ENCODE measurements around the gene UNC5A.

The UNC5A gene

DNA sequence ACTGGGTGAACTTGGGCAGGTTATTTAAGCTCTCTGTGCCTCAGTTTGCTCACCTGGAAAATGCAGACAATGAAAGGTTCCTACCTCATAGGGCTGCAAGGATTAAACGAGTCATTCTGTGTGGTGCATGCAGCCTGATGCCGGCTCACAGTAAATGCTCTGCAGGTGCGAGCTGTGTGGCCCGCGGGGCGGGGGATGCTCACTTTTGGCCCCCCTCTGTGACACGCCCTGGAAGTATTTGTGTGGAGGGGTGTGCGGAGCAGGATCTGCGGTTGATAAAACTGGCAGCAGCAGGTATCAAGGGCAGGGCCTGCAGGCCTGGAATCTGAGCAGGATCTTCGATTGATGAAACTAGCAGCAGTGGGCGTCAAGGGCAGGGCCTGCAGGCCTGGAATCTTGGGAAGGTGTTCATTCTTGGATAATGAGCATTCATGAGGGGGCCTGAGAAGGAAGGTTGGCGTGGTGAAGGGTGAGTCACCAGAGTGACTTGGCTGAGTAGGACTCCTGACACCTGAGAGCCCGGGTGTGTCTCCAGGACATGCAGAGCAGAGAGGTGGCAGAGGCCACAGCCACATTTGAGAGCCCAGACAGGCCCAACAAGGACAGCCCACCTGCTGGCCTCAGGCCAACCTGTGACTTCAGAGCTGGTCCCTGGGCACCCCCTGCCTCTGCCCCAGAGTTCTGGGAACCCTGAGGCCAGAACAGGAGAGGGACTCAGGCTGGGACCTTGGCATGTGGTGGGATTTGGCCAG, 11.9 kb downstream of the UNC5A start:
- no peak for DNase-seq

DNA sequence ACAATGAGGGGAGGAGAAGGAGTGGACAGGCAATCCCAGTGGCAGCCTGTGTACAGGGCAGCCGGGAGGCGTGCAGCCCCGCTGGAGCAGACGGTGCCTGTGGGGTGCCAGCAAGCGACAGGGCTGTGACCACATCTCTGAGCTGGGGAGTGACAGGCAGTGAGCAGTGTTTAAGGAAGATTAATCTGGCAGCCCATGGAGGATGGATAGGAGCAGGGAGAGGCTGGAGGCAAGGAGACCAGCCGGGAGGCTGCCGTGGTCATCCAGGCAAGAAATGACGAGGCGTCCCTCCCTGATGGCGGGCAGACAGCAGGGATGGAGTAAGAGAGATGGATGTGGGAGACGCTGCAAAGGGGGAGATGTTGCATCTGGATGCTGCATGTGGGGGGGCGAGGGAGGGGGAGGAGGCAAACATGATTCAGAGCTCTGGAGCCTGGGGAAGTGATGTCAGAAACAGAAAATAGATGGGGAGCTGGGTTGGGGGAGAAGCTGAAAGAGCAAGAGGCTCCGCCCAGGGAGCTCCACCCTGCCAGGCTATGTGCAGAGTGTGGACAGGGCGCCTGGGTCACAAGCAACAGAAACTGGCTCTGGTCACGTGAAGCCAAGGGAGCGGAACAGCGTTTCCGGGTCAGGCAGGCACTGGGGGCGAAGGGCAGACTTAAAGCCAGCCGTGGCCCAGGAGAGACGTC, 12.6 kb downstream of the UNC5A start:
- no peak for DNase-seq

DNA sequence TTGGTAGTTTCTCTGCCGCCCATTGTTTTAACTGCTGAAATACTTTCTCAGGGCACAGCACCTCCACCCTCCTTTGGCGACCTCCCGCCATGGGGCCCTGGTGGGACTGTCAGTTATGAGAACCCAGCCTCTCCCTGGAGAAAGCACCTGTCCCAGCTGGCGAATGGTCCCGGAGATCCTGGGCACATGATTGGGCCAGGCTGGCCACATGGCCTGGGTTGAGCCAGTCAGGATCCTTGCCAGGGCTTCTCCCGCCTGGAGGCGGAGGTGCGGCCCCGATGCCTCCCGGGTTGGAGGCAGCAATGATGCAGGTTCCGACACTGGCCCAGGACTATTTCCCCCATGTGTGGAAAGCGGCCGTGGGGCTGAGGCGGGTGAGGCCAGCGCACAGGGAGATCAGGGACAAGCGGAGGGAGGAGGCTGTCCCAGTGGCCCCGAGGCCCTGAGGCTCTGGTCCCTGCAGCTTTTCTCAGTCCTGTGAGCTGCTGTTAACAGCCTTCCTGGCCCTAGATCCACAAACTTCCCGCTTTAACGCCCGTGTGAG, 13.6 kb downstream of the UNC5A start:
- DNase-seq = no peak

- DNase-seq = no peak
Observed at GRCh38 chr5:176824604-176825003, 14.2 kb downstream of the UNC5A start.

DNA sequence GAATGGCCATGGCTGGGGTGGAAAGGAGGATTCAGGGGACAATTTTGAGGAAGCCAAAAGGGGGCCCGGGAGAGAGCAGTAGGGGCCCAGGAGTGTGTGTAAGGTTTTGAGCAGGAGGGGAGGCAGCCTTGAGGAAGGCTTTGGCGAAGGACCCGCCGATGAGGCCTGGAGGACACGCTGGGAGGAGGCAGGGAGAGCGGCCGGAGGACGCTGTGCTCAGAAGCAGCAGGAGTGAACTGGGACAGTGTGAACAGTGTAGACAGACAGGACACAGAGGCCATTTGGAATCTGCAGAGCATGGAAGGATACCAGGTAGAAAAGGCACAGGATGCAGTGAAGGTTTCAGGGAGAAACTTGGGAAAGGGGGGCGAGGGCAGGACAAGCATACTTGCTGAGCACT, 14.9 kb downstream of the UNC5A start:
- no peak for DNase-seq

- DNase-seq = no peak
Observed at GRCh38 chr5:176825957-176826356, 15.6 kb downstream of the UNC5A start.

DNA sequence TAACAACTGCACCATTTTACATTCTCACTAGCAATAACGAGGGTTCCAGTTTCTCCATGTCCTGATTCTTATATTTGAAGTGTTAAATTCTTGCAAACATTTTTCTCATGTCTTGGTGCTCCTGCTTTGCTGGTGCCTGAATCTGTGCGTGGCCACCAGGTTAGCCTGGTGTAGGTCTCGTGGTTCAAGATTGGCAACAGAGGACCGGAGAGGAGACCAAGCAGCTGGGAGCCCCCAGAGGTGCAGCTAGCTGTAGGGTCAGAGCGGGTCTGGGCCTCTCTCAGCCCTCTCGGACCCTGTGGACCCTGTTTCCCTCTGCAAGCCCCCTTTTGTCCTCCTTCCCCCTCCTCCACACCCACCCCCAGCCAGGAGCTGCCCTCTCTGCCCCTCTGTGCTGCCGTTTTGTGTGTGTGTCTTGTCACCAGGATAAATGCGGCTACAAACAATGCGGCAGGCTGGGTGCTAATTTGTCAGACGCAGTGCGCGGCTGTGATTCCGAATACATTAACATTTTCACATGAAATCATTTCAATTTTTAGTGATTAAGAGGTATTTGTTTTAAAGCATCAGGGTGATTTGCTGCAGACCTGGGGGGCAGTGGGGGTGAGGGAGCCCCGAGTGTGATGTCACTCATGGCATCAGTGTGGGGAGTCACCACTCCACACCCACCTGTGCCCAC, 17.5 kb downstream of the UNC5A start:
- DNase-seq = no peak

DNA sequence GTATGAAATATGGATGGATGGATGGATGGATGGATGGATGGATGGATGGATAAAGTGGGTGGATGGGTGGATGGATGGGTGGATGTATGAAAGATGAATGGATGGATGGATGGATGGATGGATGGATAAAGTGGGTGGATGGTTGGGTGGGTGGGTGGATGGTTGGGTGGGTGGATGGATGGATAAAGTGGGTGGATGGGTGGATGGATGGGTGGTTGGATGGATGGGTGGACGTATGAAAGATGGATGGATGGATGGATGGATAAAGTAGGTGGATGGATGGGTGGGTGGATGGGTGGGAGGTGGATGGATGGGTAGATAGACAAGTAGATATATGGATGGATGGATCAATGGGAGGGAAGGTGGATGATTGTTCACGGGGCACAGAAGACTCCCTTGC, 19.0 kb downstream of the UNC5A start:
- DNase-seq = no peak

DNA sequence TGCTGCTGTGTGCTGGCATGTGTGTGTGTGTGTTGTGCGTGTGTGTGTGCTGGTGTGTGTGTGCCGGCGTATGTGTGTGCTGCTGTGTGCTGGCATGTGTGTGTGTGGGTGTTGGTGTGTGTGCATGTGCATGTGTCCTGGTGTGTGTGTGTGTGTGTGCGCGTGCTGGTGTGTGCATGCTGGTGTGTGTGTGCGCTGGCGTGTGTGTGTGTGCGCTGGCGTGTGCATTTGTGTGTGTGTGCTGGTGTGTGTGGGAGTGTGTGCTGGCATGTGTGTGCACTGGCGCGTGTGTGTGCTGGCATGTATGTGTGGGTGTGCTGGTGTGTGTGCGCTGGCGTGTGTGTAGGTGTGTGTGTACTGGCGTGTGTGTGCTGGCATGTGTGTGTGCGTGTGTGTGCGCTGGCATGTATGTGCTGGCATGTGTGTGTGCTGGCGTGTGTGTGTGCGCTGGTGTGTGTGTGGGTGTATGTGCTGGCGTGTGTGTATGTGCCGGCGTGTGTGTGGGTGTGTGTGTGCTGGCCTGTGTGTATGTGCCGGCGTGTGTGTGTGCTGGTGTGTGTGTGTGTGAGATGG, 20.1 kb downstream of the UNC5A start:
- no peak for DNase-seq

DNA sequence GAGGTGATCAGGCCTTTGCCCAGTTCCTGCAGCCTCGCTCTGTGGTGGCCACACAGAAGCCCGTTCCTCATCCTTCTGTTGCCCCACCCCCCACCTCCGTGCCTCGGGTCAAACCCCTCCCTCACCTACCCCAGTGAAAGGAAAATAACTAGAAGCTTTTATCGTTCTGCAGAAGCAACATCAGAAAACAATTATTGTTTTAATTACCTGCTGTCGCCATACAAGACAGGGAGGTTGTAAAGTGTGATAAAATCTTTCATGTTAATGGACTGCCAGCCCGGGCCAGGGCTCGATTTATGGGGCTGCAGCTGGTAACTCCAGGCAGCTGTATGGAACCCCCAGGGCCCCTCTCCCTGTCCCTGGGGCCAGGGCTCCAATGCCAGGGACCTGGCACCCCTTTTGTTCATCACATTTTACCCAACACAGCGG, 20.6 kb downstream of the UNC5A start:
- no peak for DNase-seq

DNA sequence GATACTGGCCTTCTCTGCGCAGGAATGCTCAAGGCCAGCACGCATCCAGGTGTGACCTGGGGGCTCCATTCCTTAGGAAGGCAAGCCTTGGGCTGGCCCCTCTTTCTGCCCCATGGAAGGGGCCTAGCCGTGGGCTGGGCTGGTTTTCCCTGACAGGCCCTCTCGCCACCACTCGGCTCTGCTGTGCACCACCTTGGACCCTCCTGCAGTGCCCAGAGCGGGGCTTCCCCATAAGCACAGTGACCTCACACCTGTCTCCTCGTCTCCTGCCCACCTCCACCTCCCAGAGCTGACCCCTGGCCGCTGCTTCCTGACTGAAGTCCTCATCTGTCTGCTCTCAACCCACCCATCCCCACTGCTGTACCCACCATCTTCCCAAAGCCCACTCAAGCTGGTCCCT, 21.1 kb downstream of the UNC5A start:
- DNase-seq = no peak

DNA sequence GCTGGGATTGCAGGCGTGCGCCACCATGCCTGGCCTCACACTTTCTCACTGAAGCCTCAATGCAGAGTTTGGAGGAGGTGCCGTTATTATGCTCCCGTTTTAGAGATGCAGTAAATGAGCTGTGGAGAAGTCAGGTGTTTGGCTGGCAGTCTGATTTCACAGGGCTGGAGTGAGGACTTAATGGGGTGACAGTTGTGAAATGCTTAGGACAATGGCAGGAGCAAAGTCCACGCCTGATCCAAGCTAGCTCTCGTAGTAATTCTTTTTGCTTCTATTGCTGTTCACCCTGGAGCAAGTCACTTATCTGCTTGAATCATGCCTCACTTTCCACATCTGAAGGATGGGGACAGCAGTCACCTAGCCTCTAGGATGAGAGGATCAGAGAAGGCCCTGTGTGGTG, 21.8 kb downstream of the UNC5A start:
- no peak for DNase-seq

- DNase-seq = no peak
Observed at GRCh38 chr5:176833286-176833685, 22.9 kb downstream of the UNC5A start.

GRCh38 chr5:176835918-176836317, 25.6 kb downstream of the UNC5A start:
- DNase-seq = no peak

GRCh38 chr5:176836811-176837706, 26.7 kb downstream of the UNC5A start:
- DNase-seq = no peak

GRCh38 chr5:176837707-176838115, 27.4 kb downstream of the UNC5A start:
- DNase-seq = peak; percentile 77

DNA sequence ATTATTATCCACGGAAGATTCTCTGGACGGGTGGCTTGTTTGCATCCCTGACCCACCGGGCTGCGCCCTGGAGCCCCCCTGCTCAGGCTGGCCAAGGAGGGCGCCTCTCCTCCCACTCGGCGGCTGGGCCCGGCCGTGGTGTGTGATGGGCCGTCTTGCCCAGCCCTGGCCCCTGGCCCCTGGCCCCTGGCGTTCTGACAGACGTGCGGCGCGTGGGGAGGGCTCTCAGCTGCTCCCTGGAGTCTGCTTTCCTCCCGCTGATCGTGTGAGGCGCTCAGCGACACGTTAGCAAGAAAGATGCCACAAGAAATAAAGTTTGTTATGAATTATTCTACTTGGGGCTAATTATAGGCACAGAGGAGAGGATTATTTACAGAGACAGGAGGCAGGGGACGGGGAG, 33.3 kb downstream of the UNC5A start:
- DNase-seq = no peak

- no peak for DNase-seq
Observed at GRCh38 chr5:176844281-176844680, 33.9 kb downstream of the UNC5A start.

DNA sequence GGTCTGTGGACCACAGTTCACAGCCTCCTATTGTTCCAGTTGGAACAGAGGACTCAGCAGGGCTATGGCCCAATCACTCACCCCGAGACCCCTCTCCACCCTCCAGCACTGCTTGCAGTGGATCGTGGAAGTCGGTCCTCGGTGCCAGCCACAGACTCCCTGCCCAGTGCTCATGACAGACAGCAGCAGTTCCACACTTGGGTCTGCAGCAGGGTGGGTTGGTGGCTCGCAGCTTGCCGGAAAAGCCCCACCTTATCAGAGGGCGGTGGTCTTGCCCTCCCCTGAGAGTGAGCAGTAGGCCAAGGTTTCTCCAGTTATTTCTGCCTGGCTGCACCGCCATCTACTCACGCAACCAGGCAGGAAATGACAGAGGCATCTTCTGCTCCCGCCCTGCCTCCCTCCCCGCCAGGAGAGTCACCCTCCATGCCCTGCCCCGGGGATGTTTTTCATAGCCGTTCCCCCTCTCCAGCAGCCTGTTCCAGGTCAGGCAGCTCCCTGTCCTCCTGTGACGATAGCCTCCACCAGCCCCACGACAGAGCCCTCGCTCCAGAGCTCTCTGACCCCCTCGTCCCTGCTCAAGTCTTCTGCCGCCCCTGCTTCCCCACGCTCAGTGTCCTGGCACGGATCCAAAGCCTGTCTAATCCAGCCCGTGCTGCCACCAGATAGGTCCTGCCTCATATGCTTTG, 34.5 kb downstream of the UNC5A start:
- DNase-seq = peak; percentile 67

DNA sequence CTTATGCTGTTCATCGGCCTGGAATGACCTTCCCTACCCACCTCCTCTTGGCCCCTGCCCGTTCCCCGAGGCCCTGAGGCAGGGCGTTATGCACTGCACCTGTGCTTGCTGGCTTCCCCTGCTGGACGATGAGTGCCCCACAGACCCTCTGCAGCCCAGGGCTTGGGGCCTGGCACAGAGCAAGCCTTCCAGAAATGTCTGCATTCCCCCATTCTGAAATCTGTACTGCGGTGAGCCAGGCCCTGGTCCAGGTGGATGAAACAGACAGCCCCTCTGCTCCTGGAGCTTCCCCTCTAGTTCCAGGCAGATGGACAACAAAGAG, 35.0 kb downstream of the UNC5A start:
- no peak for DNase-seq

- peak; percentile 33 for DNase-seq
Observed at GRCh38 chr5:176846335-176847140, 36.2 kb downstream of the UNC5A start.

Measured in EL (cell line).